HL-60 (cell line): ENCODE results near the gene GOSR2.

Source experiments
- DNase-seq, 2 experiments: peaks; one replicate each; pipeline ENCODE4 v3.0.0-alpha.2; 2010 to 2020; ENCODE audit warnings: low read depth in 1 of 2, low spot score in 1 of 2
- H3K27ac ChIP-seq: fragments of 250-450 bp; sonication (Bioruptor Pico); replicated peaks from 2 replicates; pipeline ENCODE4 v1.5.1; 2020; ENCODE audit warnings: mild to moderate bottlenecking, moderate library complexity
- H3K27me3 ChIP-seq: fragments of 250-450 bp; sonication (Bioruptor Pico); 2 replicates; pipeline ENCODE4 v1.5.1; 2021; ENCODE audit warnings: mild to moderate bottlenecking, moderate library complexity; ENCODE audit not compliant: insufficient read depth, poor library complexity, severe bottlenecking
- H3K4me3 ChIP-seq: replicated peaks from 2 replicates; pipeline ENCODE4 v1.5.1; 2011; ENCODE audit warnings: mild to moderate bottlenecking, control low read depth, low read length; ENCODE audit not compliant: insufficient read depth
- GABPA ChIP-seq: IDR thresholded peaks from 2 replicates; pipeline ENCODE4 v1.6.1; 2012; ENCODE audit warnings: low read depth
- POLR2AphosphoS5 ChIP-seq: IDR thresholded peaks from 2 replicates; pipeline ENCODE4 v1.6.1; 2012; ENCODE audit warnings: low read depth
- REST ChIP-seq: IDR thresholded peaks from 2 replicates; pipeline ENCODE4 v1.6.1; 2012; ENCODE audit warnings: low read depth; ENCODE audit not compliant: insufficient replicate concordance
- SPI1 ChIP-seq: IDR thresholded peaks from 2 replicates; pipeline ENCODE4 v1.6.1; 2012; ENCODE audit warnings: low read depth, mild to moderate bottlenecking, borderline replicate concordance
- TF ChIP-seq, protein P1 (sequence below): IDR thresholded peaks from one replicate; pipeline ENCODE4 v1.5.1; 2011; ENCODE audit warnings: low read length, control low read depth, inconsistent platforms; ENCODE audit not compliant: insufficient read depth

GOSR2 gene

DNA sequence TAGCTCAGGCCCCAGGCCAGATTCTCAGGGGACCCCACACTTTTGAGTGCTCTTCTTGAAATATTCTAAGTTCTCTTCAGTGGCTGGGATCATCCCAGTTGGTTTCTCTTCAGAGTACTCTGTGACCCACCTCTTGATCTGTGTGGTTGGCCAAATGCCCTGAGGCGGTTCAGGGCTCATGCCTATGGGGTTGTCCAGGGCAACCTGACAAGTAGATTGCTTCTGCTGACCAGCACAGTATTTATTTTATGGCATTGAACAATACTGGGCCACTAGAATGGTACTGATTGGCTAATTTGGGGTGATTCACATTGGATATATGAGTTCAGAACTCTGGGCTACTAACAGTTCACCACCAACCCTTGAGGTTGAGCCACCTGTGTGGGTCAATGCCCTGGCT is 7.4 kb upstream of the GOSR2 start:
- no peak for DNase-seq
- H3K4me3 ChIP-seq: no peak overlapping the region
- H3K27ac ChIP-seq: no peak overlapping the region
- TF ChIP-seq SPI1 (no peak), POLR2AphosphoS5 (no peak), REST (no peak), GABPA (no peak)
- TF ChIP-seq, protein P1, sequence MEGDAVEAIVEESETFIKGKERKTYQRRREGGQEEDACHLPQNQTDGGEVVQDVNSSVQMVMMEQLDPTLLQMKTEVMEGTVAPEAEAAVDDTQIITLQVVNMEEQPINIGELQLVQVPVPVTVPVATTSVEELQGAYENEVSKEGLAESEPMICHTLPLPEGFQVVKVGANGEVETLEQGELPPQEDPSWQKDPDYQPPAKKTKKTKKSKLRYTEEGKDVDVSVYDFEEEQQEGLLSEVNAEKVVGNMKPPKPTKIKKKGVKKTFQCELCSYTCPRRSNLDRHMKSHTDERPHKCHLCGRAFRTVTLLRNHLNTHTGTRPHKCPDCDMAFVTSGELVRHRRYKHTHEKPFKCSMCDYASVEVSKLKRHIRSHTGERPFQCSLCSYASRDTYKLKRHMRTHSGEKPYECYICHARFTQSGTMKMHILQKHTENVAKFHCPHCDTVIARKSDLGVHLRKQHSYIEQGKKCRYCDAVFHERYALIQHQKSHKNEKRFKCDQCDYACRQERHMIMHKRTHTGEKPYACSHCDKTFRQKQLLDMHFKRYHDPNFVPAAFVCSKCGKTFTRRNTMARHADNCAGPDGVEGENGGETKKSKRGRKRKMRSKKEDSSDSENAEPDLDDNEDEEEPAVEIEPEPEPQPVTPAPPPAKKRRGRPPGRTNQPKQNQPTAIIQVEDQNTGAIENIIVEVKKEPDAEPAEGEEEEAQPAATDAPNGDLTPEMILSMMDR: no peak
- no peaks in the 10 kb centered on the region for H3K27me3 ChIP-seq

- TF ChIP-seq GABPA (no peak), POLR2AphosphoS5 (no peak), REST (no peak), SPI1 (no peak)
- TF ChIP-seq, protein P1: no peak
- Histone ChIP-seq H3K4me3 (no peak overlapping the region), H3K27me3 (no peaks in the 10 kb centered on the region), H3K27ac (no peak overlapping the region)
- DNase-seq: no peak
These were observed 6.7 kb upstream of the GOSR2 start for GRCh38 chr17:46916211-46916610.

DNA sequence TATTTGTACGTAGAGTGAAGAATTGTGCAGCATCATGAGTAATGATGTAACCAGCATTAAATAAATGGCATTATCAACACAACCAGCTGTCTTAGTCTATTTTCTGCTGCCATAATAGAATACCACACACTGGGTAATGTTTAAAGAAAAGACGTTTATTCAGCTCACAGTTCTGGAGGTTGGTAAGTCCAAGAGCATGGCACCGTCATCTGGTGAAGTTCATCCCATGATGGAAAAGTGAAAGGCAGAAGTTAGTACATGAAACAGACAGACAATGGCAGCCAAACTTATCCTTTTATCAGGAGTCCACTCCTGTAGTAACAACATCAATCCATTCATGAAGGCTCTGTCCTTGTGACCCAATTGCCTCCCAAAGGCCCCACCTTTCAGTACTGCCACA is 6.3 kb upstream of the GOSR2 start:
- no peak overlapping the region for H3K27ac ChIP-seq
- no peaks in the 10 kb centered on the region for H3K27me3 ChIP-seq
- no peak overlapping the region for H3K4me3 ChIP-seq
- no peak for TF ChIP-seq SPI1
- TF ChIP-seq REST: no peak
- TF ChIP-seq, protein P1: no peak
- TF ChIP-seq POLR2AphosphoS5: no peak
- TF ChIP-seq GABPA: no peak
- DNase-seq: no peak
